Stimulated activated naive CD4-positive, alpha-beta T cell treated with Interleukin-2 at 50 U/mL for 16 hours (primary cell): ENCODE data around the gene EFCAB14.
"Not testable (repeated sequence)": the region's sequence is repeated elsewhere in the genome, so short reads cannot be mapped to it uniquely, and the experiment has no call there.

ENCODE experiments used
- DNase-seq: peaks from one replicate; lab custom pipeline; 2025; lab: John Stamatoyannopoulos, UW

Gene EFCAB14, protein sequence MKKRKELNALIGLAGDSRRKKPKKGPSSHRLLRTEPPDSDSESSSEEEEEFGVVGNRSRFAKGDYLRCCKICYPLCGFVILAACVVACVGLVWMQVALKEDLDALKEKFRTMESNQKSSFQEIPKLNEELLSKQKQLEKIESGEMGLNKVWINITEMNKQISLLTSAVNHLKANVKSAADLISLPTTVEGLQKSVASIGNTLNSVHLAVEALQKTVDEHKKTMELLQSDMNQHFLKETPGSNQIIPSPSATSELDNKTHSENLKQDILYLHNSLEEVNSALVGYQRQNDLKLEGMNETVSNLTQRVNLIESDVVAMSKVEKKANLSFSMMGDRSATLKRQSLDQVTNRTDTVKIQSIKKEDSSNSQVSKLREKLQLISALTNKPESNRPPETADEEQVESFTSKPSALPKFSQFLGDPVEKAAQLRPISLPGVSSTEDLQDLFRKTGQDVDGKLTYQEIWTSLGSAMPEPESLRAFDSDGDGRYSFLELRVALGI

DNA sequence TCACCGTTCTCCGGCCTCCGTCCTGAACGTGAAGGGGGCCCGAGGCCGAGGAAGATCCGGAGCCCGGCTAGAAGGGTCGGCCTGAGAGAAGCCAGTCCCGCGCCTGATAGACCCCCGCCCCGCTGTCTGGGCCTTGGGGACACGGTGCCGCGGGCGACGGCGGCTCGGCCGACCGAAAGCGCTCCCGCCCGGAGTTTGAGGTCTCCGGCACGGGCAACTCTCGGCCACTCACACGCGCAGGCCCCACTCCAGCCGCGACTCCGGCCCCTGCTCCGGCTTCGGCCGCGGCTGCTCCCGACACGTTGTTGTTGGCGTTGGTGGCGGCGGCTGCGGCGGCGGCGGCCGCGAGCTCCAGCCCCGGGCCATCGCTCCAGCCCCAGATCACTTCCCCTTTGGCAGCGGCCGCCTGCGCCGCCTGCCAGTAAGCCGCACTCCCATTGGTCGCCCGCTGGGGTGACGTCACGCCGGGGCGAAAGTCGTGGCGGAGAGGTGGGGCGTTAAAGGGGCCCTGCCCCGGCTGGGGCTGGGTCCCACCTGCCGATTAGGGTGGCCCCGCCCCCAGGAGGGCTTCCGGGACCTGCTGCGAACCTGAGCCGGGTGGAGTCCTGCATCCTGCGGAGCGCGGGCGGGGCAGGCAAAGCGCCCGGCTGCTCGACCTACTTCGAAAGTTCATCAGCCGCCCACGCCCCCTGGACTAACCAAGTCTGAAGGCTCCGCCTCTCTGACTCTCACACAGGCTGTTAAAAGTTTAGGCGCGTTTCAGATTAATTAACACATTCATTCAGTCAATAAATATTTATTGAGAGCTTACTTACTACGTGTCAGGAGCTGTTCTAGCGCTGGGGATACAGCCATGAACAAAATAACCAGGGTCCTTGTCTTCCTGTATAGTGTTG lies at the start of gene EFCAB14:
Gene EFCAB14 (minus strand): TSS at position 388 of the 896 bp plus-strand sequence. CDS start 1,027 bp downstream, outside the sequence.
- peak; percentile 96 for DNase-seq

GRCh38 chr1:46768445-46768844 lies 49.5 kb upstream of the EFCAB14 start:
- DNase-seq = no peak

- no peak for DNase-seq
These were observed 48.9 kb upstream of the EFCAB14 start for GRCh38 chr1:46767649-46768282.

DNA sequence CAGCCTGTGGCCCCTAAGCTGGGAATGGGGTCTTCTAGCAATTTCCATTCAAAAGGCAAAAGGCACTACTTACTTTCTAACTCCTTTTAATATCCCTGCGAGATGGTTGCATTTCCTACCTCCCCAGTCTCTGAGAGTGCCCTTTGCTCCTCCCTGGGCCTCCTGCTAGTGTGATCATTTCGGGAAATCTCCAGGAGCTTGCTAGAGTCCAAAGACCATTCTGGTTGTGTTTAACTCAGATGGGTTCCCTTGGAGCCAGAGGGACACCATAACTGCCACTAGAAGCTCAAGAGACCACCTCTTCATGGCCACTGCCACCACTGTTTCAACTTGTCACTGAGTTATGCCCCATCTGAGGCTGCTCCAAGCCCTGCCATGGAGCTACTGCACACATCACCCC lies 45.5 kb upstream of the EFCAB14 start:
- DNase-seq = no peak

DNA sequence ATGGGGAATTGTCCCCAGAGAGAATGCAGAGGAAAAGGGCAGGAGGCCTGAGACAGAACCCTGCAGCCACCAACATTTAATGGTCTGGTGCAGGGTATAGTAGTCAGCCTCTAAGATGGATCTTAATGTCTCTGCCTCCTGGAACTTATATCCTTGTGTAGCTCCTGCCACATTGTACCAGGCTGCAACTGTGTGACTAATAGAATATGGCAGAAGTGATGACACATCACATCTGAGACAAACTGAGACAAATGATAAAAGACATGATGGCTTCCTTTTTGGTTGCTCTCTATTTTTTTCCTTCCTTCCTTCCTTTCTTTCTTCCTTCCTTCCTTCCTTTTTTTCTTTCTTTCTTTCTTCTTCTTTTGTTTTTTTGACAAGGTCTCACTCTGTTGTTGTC lies 42.8 kb upstream of the EFCAB14 start:
- no peak for DNase-seq

DNA sequence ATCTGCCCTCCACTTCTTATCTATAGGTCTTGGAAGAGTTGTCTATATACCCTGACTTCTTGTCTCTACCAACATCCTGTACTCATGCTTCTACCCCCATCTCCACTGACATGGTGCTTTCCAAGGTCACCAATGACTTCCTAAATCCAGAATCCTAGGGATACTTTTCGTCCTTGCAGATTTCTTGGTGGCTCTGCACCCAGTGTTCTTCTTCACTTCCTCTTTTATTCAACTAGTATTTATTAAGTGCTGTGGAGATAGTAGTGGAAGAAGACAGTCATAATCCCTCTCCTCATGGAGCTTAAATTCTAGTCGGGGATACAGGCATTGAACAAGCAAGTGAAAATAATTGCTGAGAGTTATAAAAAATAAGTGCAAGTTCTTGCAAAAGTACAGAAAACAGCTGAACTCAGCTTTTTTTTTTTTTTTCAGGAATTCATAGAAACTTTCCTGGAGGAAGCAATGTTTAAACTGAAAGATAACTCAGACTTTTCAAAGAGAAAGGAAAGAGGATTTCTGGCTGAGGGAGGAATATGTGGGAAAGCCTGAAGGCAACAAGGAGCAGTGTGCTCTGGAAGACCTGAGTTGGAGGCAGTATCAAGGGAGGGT lies 41.7 kb upstream of the EFCAB14 start:
- DNase-seq = no peak

DNA sequence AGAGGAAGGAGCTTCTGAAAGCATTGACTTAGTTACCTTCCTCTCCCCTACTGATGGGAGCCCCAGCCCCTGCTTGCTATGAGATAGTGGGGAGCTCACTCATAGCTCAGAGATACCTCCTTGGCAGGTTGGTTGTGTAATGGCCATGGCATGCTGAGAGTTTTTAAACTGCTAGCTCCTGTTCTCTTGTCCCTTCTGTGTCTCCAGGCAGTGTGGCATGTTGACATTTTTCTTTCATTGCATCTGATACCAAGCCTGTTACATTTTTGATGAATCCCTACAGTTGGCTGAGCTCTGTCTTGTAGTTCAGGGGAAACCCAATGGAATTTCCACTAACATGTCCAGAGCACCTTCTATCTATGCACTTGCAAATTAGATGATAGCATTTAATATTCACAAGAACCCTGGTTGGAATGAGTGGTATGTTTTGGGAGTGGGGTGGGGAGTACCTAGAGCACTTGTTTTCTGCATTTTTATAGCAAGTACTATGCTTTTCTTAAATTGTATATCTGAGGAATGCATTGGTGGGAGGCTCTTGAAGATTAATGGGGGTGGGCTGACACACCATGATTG lies 39.1 kb upstream of the EFCAB14 start:
- DNase-seq = no peak

DNA sequence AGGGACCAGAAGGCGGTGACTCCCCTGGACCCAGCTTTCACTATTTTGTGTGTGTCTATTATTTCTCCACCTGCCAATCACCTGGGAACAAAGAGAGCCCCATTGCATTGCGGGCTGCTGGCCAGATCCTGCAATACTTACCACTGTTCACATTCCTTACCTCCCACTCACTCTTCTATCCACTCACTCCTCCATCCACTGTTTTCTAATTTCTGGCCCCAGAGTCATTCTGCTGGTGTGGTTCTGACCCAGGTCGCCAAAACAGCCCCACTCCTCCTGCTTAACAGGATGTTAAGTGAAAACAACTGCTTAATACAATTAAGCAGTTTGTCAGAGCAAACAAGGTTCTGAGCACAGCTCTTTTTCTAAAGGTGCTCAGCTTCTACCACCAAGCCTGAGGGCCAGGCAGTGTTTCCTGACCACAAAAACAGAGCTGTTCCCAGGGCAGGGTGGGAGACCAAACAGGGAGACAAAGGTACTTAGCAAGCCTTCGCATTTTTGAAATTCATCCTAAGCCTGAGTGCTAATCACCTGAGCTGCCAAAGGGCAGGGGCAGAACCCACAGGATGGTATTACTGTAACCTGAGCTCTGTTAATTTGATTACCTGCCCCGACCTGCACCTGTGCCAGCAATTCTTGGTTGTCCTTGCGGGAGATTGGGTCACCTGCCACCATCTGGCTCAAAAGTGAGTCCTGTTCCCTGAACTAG lies 38.5 kb upstream of the EFCAB14 start:
- no peak for DNase-seq

DNA sequence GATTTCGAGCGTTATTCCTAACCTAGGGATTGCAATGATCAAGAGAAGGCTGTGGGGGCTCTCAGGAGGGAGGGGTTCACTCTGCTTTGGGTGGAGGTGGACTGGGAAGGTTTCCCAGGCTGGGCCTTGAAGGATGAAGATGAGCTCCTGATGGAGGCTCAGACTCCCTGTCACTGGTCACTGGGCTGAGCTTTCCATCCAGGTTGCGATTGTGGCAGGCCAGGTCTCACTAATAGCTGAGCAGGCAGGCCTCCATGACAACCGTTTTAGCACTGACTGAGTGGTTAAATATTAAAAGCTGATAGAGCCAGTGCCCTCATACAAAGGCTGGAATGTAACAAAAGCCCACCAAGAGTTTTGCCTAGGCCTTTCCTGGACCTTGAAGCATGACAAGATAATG lies 36.2 kb upstream of the EFCAB14 start:
- DNase-seq = no peak

- not testable (repeated sequence) for DNase-seq
These were observed 35.8 kb upstream of the EFCAB14 start for GRCh38 chr1:46754707-46755106.

DNA sequence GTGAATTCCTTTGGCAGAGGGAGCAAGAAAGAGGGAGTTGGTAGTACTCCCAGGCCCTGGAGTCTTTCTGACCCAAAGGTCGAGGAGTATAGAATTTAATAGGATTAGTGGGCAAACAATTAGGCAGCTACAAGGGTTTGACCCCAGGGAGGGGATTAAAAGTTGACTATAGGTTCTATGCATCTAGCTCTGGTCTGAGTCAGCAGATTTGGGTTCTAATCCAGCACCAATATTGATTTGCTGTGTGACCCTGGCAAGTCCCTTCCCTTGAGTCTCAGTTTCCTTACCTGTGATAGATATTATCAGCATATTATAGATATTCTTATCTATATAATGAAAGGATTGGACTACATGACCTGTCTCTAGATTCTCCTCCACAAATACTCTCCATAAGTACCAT lies 35.1 kb upstream of the EFCAB14 start:
- no peak for DNase-seq

- no peak for DNase-seq
These were observed 31.0 kb upstream of the EFCAB14 start for GRCh38 chr1:46749921-46750404.

DNA sequence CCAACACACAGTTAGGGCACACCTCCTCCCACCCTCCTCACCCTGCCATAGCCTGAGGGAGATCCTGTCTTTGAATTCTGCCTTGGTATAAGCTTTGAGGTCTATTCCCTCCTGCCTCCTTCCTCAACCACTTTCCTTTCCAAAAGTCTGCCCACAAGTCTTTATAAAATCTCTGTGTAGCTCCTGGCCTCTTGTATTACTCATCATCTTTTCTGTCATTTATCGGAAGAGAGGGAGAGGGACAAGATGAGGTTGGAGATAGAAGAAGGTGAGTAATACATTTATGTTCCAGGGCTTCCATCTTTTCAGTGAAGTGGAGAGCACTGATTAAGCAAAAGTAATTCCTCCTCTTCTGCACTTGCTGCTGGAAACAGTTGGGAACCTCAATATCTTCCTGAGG lies 30.5 kb upstream of the EFCAB14 start:
- DNase-seq = no peak

- no peak for DNase-seq
These were observed 28.9 kb upstream of the EFCAB14 start for GRCh38 chr1:46747683-46748288.

- DNase-seq = no peak
These were observed 23.2 kb upstream of the EFCAB14 start for GRCh38 chr1:46742069-46742468.

DNA sequence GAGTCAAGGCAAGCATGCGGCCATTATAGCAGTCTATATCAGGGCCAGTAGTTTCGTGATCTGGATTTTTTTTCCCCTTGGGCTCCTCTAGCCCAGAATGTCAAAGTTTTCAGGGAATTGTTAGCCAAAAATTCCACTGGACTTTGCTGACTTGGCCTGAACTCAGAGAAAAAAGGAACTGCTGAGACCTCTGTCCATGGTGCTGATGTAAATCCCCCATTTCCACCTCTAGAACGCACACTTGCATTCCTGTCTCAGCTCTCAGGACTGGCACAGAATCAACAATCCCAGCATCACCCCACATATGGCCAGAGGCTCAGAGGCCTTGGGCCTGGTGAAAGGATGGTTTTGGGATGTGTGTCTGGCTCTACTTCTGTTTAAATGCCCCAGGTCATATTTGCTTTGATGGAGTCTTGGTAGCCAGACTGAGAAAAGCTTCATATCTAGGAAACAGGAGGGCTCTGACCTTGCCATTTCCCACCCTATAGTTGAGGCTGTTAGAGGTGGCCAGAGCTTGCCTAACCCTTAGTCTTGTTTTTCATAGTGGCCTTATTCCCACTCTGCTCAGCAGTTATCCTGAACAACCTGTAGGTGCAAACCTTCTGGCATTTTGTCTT lies 16.9 kb upstream of the EFCAB14 start:
- DNase-seq = no peak

GRCh38 chr1:46728327-46728873 lies 9.5 kb upstream of the EFCAB14 start:
- not testable (repeated sequence) for DNase-seq

DNA sequence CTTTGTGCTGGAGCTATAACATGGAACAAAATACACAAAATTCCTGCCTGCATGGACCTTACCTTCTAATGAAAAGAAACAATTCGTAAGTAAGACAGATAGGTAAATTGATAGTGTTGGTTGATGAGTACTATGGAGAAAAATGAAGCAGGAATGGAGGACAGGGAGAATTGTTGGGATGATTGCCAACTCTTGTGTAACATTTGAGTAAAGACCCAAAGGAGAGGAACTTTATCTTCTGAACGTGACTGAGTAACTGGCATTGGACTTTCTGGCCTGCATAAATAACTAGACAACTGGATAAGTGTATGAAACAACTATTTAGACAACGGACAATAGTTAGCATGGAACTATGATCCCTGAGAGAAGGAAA lies 6.8 kb upstream of the EFCAB14 start:
- no peak for DNase-seq

- peak; percentile 61 for DNase-seq
These were observed 6.2 kb upstream of the EFCAB14 start for GRCh38 chr1:46724991-46725735.
